IPS-18c (cell line): ENCODE measurements around the gene CD209.
"Not testable (repeated sequence)": the region's sequence is repeated elsewhere in the genome, so short reads cannot be mapped to it uniquely, and the experiment has no call there.

Source experiments
- H3K4me3 ChIP-seq: 2 replicates; pipeline ENCODE4 v1.7.0; 2013; ENCODE audit warnings: low read depth, mild to moderate bottlenecking, low read length, moderate library complexity; ENCODE audit not compliant: insufficient read depth
- H3K9me3 ChIP-seq: one replicate; pipeline ENCODE4 v1.6.1; 2013; ENCODE audit warnings: mild to moderate bottlenecking, low read length, moderate library complexity; ENCODE audit not compliant: control insufficient read depth, insufficient read depth

The CD209 gene, protein sequence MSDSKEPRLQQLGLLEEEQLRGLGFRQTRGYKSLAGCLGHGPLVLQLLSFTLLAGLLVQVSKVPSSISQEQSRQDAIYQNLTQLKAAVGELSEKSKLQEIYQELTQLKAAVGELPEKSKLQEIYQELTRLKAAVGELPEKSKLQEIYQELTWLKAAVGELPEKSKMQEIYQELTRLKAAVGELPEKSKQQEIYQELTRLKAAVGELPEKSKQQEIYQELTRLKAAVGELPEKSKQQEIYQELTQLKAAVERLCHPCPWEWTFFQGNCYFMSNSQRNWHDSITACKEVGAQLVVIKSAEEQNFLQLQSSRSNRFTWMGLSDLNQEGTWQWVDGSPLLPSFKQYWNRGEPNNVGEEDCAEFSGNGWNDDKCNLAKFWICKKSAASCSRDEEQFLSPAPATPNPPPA

DNA sequence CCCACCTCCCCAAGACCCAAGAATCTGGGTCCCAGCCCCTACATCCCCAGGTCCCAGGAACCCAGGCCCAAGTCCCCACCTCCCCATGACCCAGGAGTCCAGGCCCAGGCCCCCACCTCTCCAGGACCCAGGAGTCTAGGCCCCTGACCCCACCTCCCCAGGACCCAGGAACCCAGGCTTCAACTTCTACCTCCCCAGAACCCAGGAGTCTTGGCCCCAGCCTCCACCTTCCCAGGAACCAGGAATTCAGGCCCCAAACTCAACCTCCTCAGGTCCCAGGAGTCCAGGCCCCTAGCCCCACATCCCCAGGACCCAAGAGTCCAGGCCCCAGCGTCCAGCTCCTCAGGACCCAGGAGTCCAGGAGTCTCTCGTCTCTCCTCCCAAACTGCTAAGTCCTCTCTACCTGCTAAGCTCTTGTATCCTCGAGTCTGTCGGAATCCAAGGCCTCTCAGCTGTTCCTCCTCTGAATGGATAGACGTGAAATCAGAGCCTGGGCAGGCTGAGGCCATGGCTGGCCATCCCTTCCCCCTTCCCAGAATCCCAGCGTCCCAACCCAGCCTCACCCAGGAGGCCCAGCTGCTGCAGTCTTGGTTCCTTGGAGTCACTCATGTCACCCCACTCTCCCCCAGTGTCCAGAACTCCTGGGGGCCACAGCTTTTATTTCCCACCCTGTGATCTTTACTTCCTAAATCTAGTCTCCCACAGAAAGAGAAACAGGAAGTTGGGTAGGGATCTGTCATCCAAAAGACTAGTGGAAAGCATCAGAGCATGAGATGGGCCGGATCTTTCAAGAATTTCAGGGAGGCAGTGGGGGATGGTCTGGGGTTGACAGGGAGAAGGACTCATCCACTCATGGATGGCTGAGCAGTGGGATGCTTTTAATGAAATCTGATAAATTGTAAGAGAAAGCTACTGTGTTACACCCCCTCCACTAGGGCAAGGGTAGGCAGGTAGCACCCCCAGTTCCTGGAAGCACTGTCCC lies at the start of gene CD209:
Gene CD209, minus strand, starts transcription at position 632 of the 982 bp plus-strand sequence. Its CDS starts 23 bp downstream, at position 609.
- Histone ChIP-seq H3K4me3 (no peak within 1 kb of the TSS), H3K9me3 (no peaks in the 10 kb centered on the region)

DNA sequence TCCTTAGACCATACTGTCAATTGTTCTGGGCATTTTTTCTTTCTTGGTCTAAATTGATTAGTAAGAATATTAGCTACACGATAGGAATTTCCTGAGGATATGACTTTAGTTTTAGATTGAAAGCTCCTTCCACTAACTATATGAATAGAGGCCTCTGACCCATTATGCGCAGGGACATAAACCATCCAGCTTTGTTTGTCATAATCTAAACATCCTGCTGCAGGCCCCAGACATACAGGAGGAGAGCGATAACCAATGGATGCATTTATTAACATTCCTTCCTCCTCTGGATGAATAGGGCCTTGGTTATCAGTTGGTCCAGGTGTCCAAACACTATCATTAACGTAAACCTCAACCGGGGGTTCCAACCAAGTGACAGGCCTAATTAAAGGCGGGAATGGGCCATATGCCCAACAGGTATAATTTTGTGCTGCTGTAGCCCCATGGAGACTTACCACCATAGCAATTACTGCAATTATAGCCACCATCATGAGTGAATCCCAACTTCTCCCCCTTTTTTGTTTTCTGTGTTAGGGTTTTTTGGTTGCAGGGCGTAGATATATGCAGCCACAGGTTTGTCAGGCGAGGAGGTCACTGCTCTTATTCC lies 48.3 kb upstream of the CD209 start:
- H3K4me3 ChIP-seq, result no peak overlapping the region
- H3K9me3 ChIP-seq, result no peaks in the 10 kb centered on the region

DNA sequence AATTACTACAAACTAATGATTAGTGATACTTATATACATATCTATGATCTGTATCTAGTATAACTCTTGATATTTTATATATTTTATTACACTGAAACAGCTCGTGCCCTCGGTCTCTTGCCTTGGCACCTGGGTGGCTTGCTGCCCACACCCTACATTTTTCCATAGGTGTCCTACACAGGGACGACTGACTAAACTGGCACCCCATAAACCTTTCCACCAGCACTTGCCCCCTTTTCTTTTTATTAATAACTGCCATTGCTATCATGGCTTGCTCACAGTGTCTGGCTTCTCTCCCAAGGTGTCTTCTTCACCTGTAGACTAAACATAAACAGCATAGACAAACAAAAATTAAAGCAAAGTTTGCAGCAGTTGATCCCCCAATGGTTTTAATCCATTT lies 46.2 kb upstream of the CD209 start:
- Histone ChIP-seq H3K4me3 (no peak overlapping the region), H3K9me3 (no peaks in the 10 kb centered on the region)

DNA sequence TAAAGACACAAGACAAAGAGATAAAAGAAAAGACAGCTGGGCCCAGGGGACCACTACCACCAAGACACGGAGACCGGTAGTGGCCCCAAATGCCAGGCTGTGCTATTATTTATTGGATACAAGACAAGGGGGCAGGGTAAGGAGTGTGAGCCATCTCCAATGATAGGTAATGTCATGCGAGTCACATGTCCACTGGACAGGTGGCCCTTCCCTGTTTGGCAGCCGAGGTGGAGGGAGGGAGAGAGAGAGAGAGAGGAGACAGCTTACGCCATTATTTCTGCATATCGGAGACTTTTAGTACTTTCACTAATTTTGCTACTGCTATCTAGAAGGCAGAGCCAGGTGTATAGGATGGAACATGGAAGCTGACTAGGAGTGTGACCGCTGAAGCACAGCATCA lies 45.4 kb upstream of the CD209 start:
- not testable (repeated sequence) for H3K4me3 ChIP-seq, H3K9me3 ChIP-seq

DNA sequence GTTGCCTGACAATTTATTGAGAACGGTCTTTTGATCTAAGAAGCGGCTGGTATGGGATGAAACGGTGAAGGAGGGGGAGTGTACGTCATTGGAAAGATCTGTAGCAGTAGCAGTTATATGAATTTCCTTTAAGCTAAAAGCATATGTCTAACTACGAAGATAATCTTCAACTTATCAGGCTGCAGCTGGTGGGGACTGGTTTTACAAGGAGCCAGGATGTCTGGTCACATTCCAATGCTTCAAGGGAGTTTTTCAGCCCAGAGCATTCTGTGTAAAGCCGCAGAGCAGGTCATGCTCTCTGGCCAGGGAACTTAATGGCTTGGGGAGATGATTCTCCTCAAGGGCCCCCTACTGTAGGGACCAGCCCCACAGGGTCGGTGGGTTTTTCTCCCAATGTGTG lies 44.9 kb upstream of the CD209 start:
- Histone ChIP-seq H3K4me3 (no peak overlapping the region), H3K9me3 (no peaks in the 10 kb centered on the region)

DNA sequence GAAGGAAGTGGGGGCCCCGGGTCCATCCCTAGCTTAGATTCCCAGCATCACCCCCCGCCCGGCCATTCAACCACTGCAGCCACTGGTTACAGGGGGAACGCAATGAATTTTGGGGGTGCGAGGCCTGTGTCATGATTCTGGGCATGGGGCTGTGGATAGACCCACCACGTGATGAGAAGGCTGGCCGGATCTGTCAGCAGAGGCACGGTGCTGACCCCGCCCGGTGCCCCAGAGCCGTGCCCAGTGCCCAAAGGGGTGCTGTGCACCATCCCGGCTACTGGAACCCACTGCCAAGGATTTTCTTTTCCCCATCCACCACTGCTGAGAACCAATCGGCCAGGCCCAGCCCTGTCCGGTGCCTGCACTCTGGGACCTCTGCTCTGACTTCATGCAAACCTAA lies 43.1 kb upstream of the CD209 start:
- H3K9me3 ChIP-seq, result peaks cover 2% of the 10 kb centered on the region
- no peak overlapping the region for H3K4me3 ChIP-seq

DNA sequence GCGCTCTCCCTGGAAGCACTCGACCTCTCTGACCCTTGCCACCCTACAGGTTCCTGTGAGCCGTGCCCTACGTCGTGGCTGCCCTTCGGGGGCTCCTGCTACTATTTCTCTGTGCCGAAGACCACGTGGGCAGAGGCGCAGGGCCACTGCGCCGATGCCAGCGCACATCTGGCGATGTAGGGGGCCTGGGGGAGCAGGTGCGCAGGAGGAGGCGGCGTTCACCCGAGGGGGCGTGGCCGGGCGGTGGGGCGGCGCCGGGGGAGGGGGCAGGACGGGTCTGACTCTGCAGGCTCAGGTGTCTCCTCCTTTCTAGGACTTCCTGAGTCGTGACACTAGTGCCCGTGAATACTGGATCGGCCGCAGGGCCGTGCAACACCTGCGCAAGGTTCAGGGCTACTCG lies 42.1 kb upstream of the CD209 start:
- H3K4me3 ChIP-seq, result peak overlapping the region; percentile 43
- peaks cover 2% of the 10 kb centered on the region for H3K9me3 ChIP-seq

DNA sequence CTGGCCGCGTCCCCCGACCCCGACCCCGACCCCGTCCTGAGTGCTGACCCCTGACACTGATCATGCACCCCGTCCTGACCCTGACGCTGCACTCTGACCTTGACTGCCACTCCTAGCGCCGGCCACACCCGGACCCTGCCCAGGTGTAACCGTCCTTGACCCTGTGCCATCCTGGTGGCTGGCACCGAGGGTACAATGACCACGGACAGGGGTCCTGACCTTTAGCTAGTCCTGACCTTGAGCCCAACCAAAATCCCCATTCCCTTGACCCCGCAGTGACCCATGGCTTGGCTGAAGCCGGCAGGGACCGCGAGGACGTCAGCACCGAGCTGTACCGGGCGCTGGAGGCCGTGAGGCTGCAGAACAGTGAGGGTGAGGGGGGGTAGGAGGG lies 41.6 kb upstream of the CD209 start:
- Histone ChIP-seq H3K4me3 (peak overlapping the region; percentile 43), H3K9me3 (peaks cover 2% of the 10 kb centered on the region)

DNA sequence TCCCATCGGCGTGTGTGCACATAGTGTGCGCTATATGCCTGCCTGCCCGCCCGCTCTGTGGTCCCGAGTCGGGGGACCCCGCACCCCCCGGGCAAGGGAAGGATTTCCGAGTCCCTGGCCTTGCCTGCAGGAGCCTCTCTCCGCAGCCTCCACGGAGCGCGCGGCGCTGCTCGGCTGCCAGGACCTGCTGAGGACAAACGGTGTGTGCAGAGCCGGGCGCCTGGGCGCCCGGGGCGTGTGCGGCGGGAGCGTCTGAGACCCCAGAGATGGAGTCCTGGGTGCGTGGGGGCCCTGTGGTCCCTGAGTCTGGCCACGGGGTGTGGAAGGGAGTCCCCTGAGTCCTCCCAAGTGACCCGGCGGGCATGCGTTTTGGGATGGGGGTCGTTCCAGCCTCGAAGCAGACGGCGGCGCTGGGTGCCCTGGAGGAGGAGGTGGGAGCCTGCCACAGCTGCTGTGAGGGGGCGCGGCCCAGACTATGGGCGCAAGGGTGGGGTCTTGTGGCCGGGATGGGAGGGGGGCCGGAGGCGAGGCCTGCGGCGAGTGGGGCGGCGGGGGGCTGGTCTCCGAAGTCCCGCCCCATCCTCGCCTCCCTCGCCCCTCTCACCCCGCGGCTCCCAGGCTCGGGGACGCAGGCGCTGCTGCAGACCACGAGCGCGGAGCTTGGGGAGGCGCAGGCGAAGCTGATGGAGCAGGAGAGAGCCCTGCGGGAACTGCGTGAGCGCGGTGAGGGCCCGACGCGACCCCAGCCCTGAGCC lies 41.0 kb upstream of the CD209 start:
- peak overlapping the region; percentile 46 for H3K4me3 ChIP-seq
- peaks cover 2% of the 10 kb centered on the region for H3K9me3 ChIP-seq

DNA sequence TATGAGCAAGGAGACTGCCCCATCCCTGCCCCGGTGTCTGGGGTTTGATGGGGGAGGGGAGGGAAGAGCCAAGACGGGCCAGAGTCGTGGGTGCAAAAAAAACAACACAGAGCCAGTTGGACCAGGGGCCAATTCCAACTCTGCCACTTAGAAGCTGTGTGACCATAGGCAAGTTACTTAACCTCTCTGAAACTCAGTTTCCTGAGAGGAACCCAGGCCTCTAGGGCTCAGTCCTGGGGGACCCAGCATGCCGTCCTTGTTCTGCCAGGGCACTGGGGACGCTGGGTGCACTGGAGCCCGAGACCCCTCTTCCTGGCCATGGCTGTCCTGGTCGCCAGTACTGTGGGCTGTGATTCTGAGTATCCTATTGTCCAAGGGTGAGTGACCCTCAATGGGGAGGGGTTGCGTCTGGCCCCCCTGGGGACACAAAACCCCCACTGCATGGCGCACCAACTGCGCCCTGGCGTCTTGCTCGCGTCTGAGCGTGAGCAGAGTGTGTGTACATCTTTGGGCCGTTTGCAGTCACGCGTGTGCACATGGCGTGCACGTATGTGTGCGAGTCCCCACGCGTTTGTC lies 40.4 kb upstream of the CD209 start:
- peak overlapping the region; percentile 46 for H3K4me3 ChIP-seq
- peaks cover 2% of the 10 kb centered on the region for H3K9me3 ChIP-seq

DNA sequence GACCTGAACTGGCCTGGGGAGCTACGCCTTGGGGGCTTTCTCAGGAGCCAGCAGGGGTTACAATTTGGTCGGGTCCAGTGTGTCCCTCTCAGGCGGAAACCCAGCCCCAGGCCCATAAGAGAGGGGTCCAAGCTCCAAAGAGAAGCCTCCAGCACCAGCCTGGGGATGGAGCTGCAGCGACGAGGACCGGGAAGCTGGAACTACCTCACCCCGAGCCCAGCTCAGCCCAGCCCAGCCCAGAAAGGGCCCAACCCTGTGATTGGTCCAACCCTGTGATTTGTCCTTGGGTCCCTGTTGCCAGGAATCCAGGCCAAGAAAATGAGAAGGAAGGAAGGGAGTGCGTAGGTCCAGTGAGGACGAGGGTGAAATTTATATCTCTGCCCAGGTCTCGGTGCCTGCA lies 39.8 kb upstream of the CD209 start:
- H3K9me3 ChIP-seq, result peaks cover 2% of the 10 kb centered on the region
- peak overlapping the region; percentile 46; the same call in 1 of the 2 replicates for H3K4me3 ChIP-seq

DNA sequence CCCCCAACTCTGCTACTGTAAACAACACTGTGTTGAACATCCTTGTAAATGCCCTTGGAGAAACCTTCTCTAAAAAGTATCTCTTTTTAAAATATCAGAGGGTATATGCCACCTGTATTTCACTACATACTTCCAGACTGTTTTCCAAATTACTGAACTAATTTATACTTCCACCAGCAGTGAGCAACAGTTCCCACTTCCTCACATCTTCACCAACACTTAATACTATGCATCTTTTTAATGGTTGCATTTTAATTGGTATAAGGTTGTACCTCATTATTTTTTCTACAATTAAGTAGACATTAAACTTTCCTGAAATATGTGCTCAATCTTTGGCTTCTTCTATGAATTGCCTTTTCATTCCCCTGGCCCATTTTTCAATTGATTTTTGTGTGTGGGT lies 37.5 kb upstream of the CD209 start:
- H3K9me3 ChIP-seq, result peaks cover 2% of the 10 kb centered on the region
- no peak overlapping the region for H3K4me3 ChIP-seq

DNA sequence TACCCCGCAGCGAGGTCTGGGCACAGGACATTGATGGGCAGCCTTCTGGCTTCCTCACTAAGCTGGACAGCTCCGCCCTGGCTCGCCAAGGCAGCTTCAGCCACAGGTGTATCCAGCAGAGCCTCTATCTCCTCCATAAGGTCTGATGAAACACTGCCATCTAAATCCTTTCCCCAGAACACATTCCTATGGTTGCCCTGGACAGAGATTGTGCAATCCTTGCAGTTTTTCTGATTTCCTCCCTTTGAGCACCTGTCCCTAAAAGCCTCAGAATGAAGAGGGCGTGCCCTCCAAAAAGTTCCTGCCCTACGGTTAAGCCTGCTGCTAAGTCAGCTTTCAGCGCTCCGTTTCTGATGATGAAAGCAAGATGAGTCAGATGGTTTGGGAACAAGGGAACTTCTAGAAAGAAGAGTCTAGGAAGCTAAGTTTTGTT lies 36.7 kb upstream of the CD209 start:
- Histone ChIP-seq H3K4me3 (no peak overlapping the region), H3K9me3 (peaks cover 2% of the 10 kb centered on the region)

DNA sequence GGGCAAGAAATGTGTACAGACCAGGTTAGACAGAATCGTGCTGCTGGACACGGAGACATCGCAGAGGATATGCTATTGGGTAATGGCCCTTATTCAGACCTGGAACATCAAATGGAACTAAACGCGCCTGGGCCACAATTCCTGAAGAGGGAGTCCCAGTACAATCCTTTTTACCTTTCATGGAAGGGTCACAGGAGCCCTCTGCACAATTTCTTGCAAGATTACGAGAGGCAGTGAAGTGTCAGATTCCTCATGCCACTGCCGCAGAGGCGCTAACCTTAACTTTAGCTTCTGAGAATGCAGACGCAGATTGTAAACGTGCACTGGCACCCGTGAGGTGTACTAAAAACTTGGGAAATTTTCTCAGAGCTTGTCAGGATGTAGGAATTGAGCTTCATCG lies 33.8 kb upstream of the CD209 start:
- Histone ChIP-seq H3K4me3 (no peak overlapping the region), H3K9me3 (peaks cover 2% of the 10 kb centered on the region)

DNA sequence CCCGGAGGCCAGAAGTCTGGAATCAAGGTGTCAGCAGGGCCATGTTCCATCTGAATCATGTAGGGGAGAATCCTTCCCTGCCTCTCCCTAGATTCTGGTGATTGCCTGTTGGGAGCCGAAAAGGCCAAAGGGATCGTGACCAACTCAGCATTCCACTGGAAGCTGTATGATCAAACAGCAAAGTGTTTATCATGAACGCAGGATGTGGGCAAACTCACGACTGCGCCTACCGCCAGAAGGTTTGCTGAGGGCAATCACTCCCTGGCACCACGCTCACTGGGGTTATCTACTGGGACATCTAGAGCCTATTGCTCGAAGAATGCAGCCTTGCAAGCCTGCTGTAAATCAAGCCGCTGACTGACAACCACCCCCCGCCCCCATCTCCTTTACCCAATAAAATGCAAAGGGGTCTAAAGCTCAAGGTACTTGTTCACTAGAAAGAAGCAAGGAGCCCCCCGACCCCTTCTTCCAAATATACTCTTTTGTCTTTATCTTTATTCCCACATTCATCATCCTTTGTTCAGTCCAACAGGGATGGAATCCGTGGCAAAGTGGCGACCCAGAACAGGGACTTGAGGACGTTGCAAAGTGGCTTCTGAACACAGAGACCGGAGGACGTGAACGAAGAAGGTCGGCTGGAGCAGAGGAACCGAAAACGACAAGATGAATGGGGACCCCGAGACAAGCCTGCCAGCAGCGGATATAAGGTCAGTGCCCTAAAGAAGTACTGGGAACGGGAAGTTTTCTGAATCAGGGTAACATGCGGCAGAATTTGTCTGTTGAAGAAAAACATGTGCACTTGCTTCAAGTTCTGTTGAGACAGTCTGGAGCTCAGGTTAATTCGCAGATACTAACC lies 32.5 kb upstream of the CD209 start:
- Histone ChIP-seq H3K4me3 (no peak overlapping the region), H3K9me3 (peaks cover 2% of the 10 kb centered on the region)

DNA sequence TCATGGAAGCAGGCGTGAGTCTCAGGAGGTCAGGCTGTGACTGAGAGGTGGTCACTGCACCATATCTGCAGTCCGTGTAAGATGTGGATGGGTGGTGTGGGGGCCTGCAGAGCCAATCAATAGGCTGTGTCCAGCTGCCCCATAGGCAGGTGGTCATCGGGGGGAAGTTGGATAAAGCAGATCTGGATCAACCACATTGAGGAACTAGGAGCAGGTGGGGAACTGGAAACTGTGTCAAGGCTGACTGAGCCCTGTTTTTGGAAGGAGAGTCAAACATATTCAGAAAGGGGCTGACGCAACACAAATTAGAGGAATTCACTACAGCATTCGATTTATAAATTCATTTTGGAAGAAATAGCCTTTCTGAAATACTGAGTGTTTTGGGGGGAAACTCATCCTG lies 30.7 kb upstream of the CD209 start:
- Histone ChIP-seq H3K9me3 (peaks cover 2% of the 10 kb centered on the region), H3K4me3 (no peak overlapping the region)
